Upper lobe of left lung (tissue), 6 donors: ENCODE data around the gene FHOD3. TPM values are rescaled to one million over a fixed set of nuclear protein-coding genes. Genes with fewer than 3 reads are reported as not detected.

Experiments used
- ATAC-seq, 2 donors: fragments of 200-7000 bp; cut with Tn5 transposase; one replicate each; pipeline ENCODE4 v1.9.1; 2022; ENCODE audit warnings: mild to moderate bottlenecking in 2 of 2, moderate library complexity in 2 of 2; ENCODE audit not compliant: low FRiP score in 2 of 2
- DNase-seq, 2 donors: peaks; one replicate each; pipeline ENCODE4 v3.0.0-alpha.2; 2019 to 2020
- H3K27ac ChIP-seq, 4 donors: fragments of 200-600 bp; sonication (generic); one replicate each; pipeline ENCODE4 v1.5.1; 2016 to 2019
- H3K27me3 ChIP-seq, 4 donors: fragments of 200-600 bp; sonication (generic); one replicate each; pipeline ENCODE4 v1.5.1; 2017 to 2019
- H3K36me3 ChIP-seq, 4 donors: fragments of 200-600 bp; sonication (generic); one replicate each; pipeline ENCODE4 v1.5.1; 2016 to 2019
- H3K4me1 ChIP-seq, 4 donors: fragments of 200-600 bp; sonication (generic); one replicate each; pipeline ENCODE4 v1.5.1; 2018 to 2019
- H3K4me3 ChIP-seq, 4 donors: fragments of 200-600 bp; sonication (generic); one replicate each; pipeline ENCODE4 v1.5.1; 2017 to 2019; ENCODE audit warnings: mild to moderate bottlenecking in 2 of 4, moderate library complexity in 1 of 4
- H3K9me3 ChIP-seq, 4 donors: fragments of 200-600 bp; sonication (generic); one replicate each; pipeline ENCODE4 v1.5.1; 2018 to 2019
- EP300 ChIP-seq, 4 donors: sonication (generic); formaldehyde crosslinking; IDR thresholded peaks; one replicate each; pipeline ENCODE4 v1.5.1; 2017; ENCODE audit warnings: antibody characterized with exemption in 4 of 4, control low read depth in 2 of 4
- POLR2A ChIP-seq, 4 donors: fragments of 450-650 bp; IDR thresholded peaks; one replicate each; pipeline ENCODE4 v1.5.1; 2016 to 2017; ENCODE audit warnings: antibody characterized with exemption in 4 of 4, mild to moderate bottlenecking in 2 of 4
- POLR2AphosphoS5 ChIP-seq, 2 donors: sonication (generic); formaldehyde crosslinking; IDR thresholded peaks; one replicate each; pipeline ENCODE4 v1.5.1; 2017; ENCODE audit warnings: antibody characterized with exemption in 2 of 2
- WGBS, 2 donors: methylation state at CpG; one replicate each; pipeline ENCODE4 v1.1.5; 2017 to 2018; 5-methylcytosine and 5-hydroxymethylcytosine counted together
- total RNA-seq, 6 donors: library from RNA; depleted of rRNA in 4 of 6; stranded (reverse); fragments of >200 nt in 4 of 6; gene quantifications; one replicate each; pipeline versions ENCODE4 v1.1.0 to v1.2.1, GENCODE V29; 2016 to 2021
- TF ChIP-seq, protein P1 (sequence below), 6 experiments: fragments of 450-650 bp in 4 of 6; fragments of 200-600 bp in 2 of 6; sonication (generic) in 2 of 6; IDR thresholded peaks; one replicate each; pipeline ENCODE4 v1.5.1; 2016 to 2019; ENCODE audit warnings: antibody characterized with exemption in 6 of 6
- donor health status: DM: no; HTN: no; CAD: no; lungs with moderate emphysema.
- donor health status: DM: no; HTN: yes; CAD: no; lungs with severe emphysema.

FHOD3 gene
- total RNA-seq, 6 donors from 2014 or later = 0.40 to 4.8 (median 2.8) TPM

GRCh38 chr18:36376361-36376760, 78.8 kb downstream of the FHOD3 start:
- H3K36me3 ChIP-seq = no peaks in the 10 kb centered on the region
- no peak overlapping the region for H3K27ac ChIP-seq
- DNase-seq (no peak), ATAC-seq (no peak)
- no peak overlapping the region for H3K4me3 ChIP-seq
- H3K9me3 ChIP-seq = no peaks in the 10 kb centered on the region
- no peak for TF ChIP-seq POLR2AphosphoS5 (IDR thresholded peaks at IDR 0.05)
- TF ChIP-seq POLR2A (IDR thresholded peaks at IDR 0.05) = no peak
- no peak for TF ChIP-seq EP300 (IDR thresholded peaks at IDR 0.05)
- TF ChIP-seq, protein P1, sequence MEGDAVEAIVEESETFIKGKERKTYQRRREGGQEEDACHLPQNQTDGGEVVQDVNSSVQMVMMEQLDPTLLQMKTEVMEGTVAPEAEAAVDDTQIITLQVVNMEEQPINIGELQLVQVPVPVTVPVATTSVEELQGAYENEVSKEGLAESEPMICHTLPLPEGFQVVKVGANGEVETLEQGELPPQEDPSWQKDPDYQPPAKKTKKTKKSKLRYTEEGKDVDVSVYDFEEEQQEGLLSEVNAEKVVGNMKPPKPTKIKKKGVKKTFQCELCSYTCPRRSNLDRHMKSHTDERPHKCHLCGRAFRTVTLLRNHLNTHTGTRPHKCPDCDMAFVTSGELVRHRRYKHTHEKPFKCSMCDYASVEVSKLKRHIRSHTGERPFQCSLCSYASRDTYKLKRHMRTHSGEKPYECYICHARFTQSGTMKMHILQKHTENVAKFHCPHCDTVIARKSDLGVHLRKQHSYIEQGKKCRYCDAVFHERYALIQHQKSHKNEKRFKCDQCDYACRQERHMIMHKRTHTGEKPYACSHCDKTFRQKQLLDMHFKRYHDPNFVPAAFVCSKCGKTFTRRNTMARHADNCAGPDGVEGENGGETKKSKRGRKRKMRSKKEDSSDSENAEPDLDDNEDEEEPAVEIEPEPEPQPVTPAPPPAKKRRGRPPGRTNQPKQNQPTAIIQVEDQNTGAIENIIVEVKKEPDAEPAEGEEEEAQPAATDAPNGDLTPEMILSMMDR (IDR thresholded peaks at IDR 0.05) = no peak
- no peaks in the 10 kb centered on the region for H3K4me1 ChIP-seq
- 95 to 96% methylated on average over 1 of the region's 1 CpG for WGBS, 2 donors
- H3K27me3 ChIP-seq = no peaks in the 10 kb centered on the region

DNA sequence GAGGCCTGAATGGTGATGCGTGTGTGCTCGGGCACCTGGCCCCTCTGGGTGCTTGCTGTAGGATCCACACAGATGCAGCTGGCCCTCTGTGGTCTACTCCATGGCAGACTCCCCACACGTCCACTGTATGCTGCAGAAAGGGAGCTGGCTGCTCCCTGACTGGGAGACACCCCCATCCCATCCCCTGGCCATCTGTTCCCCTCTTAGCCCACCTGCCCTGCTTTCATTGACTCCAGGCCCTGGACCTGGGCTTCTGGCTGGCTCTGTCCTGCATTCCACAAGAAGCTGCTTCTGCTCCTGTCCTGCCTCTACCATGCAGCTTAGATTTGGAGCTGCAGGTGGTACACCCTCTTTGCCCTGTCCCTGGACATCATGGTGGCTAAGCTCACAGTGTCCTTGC, 80.1 kb downstream of the FHOD3 start:
- Histone ChIP-seq H3K9me3 (no peaks in the 10 kb centered on the region), H3K27me3 (no peaks in the 10 kb centered on the region), H3K4me3 (no peak overlapping the region), H3K36me3 (no peaks in the 10 kb centered on the region), H3K4me1 (no peaks in the 10 kb centered on the region), H3K27ac (no peak overlapping the region)
- ATAC-seq (no peak), DNase-seq (no peak)
- 64 to 68% methylated on average over 3 of the region's 3 CpGs for WGBS, 2 donors
- TF ChIP-seq POLR2AphosphoS5 (IDR thresholded peaks at IDR 0.05) (no peak), POLR2A (IDR thresholded peaks at IDR 0.05) (no peak), EP300 (IDR thresholded peaks at IDR 0.05) (no peak)
- TF ChIP-seq, protein P1 (IDR thresholded peaks at IDR 0.05) = no peak

DNA sequence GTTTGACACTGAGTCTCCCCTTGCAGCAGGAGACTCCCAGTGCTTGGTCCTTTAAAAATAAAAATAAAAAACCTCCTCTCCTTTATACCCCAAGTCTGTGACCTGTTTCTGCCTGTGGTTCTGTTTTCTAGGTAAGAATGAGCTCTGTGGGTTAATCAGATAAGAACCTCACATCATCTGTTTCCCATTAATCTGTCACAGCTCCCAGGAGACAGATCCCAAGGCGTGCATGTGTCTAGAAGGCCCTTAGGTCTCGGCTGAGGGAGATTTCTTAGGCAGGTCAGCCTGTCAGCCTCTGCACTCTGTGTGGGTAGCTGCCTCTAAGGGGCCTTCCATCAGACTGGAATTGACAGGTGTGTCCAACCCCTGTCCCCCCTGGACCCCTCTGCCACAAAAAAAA, 80.7 kb downstream of the FHOD3 start:
- H3K27ac ChIP-seq = no peak overlapping the region
- no peak for TF ChIP-seq POLR2A (IDR thresholded peaks at IDR 0.05)
- TF ChIP-seq, protein P1 (IDR thresholded peaks at IDR 0.05) = no peak
- TF ChIP-seq POLR2AphosphoS5 (IDR thresholded peaks at IDR 0.05) = no peak
- TF ChIP-seq EP300 (IDR thresholded peaks at IDR 0.05) = no peak
- 68 to 74% methylated on average over 2 of the region's 2 CpGs for WGBS, 2 donors
- H3K36me3 ChIP-seq = no peaks in the 10 kb centered on the region
- DNase-seq (no peak), ATAC-seq (no peak)
- no peaks in the 10 kb centered on the region for H3K27me3 ChIP-seq
- H3K4me1 ChIP-seq = no peaks in the 10 kb centered on the region
- no peaks in the 10 kb centered on the region for H3K9me3 ChIP-seq
- no peak overlapping the region for H3K4me3 ChIP-seq

DNA sequence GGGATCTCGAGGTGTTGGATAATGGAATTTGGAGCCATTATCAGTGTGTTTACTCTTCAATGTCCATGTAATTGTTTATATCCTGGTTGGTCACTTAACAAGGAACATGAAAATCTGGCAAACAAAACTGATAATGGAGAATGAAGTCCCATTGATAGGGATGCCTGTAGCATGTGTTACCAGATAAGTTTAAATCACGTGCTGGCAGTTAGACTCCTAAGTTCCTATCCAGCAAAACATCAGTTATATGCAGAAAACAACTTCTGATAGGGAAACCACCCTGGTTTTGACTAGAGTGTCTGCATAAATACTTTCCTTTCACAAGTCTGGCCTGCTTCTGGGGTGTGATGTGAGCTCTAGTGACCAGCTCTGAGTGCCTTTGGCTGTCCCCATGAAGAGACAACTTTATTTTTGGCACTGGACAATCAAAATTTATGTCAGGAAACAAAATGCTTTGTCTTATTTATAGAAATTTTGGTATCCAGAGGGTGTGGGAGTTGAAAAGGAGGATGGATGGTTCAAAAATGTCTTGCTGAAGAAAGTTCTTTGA, 82.0 kb downstream of the FHOD3 start:
- 57 to 60% methylated on average over 2 of the region's 2 CpGs for WGBS, 2 donors
- TF ChIP-seq POLR2AphosphoS5 (IDR thresholded peaks at IDR 0.05) (no peak), EP300 (IDR thresholded peaks at IDR 0.05) (no peak), POLR2A (IDR thresholded peaks at IDR 0.05) (no peak)
- TF ChIP-seq, protein P1 (IDR thresholded peaks at IDR 0.05) = no peak
- DNase-seq (no peak), ATAC-seq (no peak)
- Histone ChIP-seq H3K27ac (no peak overlapping the region), H3K4me1 (no peaks in the 10 kb centered on the region), H3K27me3 (no peaks in the 10 kb centered on the region), H3K36me3 (no peaks in the 10 kb centered on the region), H3K4me3 (no peak overlapping the region), H3K9me3 (no peaks in the 10 kb centered on the region)

DNA sequence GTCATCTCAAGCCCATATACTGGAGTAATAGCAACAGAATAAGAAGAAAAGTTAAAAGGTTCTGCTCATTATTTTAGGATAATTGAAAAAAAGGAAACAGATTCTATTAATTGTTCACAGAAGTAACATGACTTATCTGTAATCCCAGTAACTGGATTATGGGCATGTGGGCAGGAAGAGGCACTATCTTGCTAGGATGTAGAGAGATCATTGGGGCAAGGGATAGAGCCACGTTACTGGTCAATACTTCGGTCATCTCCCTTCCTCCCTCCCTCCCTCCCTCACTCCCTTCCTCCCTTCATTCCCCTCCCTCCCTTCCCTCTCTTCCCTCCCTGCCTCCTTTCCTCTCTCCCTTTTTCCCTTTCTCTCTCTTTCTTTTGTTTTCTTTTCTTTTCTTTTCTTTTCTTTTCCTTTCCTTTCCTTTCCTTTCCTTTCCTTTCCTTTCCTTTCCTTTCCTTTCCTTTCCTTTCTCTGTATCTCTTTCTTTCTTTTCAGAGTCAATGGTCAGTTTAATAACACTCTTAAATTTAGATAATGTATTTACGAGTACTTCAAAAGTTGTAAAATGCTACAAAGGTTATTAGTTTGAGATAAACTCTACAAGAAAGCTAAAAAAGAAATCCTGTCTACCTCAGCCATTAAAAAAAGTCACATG, 82.8 kb downstream of the FHOD3 start:
- no peak for TF ChIP-seq EP300 (IDR thresholded peaks at IDR 0.05)
- TF ChIP-seq, protein P1 (IDR thresholded peaks at IDR 0.05) = no peak
- TF ChIP-seq POLR2AphosphoS5 (IDR thresholded peaks at IDR 0.05) = no peak
- no peak for TF ChIP-seq POLR2A (IDR thresholded peaks at IDR 0.05)
- Histone ChIP-seq H3K4me1 (no peaks in the 10 kb centered on the region), H3K36me3 (no peaks in the 10 kb centered on the region), H3K27ac (no peak overlapping the region), H3K9me3 (no peaks in the 10 kb centered on the region), H3K4me3 (no peak overlapping the region), H3K27me3 (no peaks in the 10 kb centered on the region)
- WGBS, 2 donors = 70% methylated on average over 3 of the region's 3 CpGs
- ATAC-seq = no peak
- no peak for DNase-seq
